Adrenal gland (tissue), 5 donors: Measurements from ENCODE around the gene ZNF530.

Experiments used
- POLR2A ChIP-seq, 2 donors: fragments of 450-650 bp; IDR thresholded peaks; one replicate each; pipeline ENCODE4 v1.6.1; 2017; ENCODE audit warnings: antibody characterized with exemption in 2 of 2, mild to moderate bottlenecking in 2 of 2, moderate library complexity in 1 of 2
- TF ChIP-seq, protein P1 (sequence below), 6 experiments: fragments of 450-650 bp in 4 of 6; fragments of 200-600 bp in 2 of 6; sonication (generic) in 1 of 6; IDR thresholded peaks; 1 replicate in 5 of 6; 2 replicates in 1 of 6; pipeline versions ENCODE4 v1.5.1 to v1.8.0; 2016 to 2021; ENCODE audit warnings: antibody characterized with exemption in 6 of 6, mild to moderate bottlenecking in 2 of 6, moderate library complexity in 1 of 6
- donor health status: DM: no; HTN: no; CAD: no.

DNA sequence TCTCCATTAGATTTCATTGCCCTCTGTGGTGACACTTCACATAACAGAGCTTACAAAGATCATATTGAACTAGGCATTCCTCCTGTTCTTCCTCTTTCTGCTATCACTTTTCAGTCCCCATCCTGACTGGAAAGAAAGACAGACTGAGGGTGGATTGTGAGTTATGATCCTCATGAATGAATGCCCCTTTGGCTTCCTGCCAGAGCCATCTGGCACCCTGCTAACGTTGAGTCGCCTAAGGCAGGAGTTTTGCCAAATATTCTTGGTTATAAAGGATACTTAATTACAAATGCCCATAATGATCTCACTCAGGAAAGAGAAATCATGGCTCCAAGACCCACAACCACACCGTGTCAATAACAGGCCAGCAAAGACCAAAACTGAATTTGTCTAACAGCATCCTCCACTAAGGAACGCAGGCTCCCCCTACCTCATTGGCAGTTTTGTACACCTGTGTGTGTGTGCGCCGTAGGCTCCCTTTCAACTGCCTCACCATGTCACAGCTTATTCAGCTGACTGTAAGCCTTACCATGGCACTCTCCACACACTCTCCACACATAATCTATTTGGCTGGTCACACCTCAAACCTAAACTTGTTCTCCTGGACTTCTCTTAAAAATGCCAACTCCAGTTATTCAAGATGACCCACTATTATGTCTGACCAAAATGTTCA lies 48.8 kb downstream of the ZNF530 start:
- TF ChIP-seq, protein P1, sequence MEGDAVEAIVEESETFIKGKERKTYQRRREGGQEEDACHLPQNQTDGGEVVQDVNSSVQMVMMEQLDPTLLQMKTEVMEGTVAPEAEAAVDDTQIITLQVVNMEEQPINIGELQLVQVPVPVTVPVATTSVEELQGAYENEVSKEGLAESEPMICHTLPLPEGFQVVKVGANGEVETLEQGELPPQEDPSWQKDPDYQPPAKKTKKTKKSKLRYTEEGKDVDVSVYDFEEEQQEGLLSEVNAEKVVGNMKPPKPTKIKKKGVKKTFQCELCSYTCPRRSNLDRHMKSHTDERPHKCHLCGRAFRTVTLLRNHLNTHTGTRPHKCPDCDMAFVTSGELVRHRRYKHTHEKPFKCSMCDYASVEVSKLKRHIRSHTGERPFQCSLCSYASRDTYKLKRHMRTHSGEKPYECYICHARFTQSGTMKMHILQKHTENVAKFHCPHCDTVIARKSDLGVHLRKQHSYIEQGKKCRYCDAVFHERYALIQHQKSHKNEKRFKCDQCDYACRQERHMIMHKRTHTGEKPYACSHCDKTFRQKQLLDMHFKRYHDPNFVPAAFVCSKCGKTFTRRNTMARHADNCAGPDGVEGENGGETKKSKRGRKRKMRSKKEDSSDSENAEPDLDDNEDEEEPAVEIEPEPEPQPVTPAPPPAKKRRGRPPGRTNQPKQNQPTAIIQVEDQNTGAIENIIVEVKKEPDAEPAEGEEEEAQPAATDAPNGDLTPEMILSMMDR (IDR thresholded peaks at IDR 0.05), result no peak
- no peak for TF ChIP-seq POLR2A (IDR thresholded peaks at IDR 0.05)
